ENCODE measurements around the gene STARD5. TPM values are rescaled to one million over a fixed set of nuclear protein-coding genes. Genes with fewer than 3 reads are reported as not detected.

Gene STARD5
- total RNA-seq, 1 experiment from 2014 or later: 2.3 TPM

GRCh38 chr15:81291916-81292522 lies 31.9 kb downstream of the STARD5 start:
- no peak for DNase-seq
- Histone ChIP-seq H3K4me1 (ENCODE audit: insufficient read depth, low read length) (peaks cover 5% of the 10 kb centered on the region; the same call in 1 of the 2 replicates), H2BK20ac (ENCODE audit: low read depth, low read length, poor library complexity, severe bottlenecking) (no peak overlapping the region), H3K18ac (ENCODE audit: insufficient read length, low read depth, low read length) (no peak overlapping the region), H2BK5ac (ENCODE audit: insufficient read length, low read length) (no peak overlapping the region), H3T11ph (ENCODE audit: low read length) (no peak overlapping the region), H2BK120ac (ENCODE audit: low read depth, low read length, poor library complexity, severe bottlenecking) (no peak overlapping the region), H2AK5ac (ENCODE audit: insufficient read length, low read length) (no peak overlapping the region), H2AFZ (ENCODE audit: low read length) (no peak overlapping the region), H2BK15ac (ENCODE audit: low read depth, low read length) (no peak overlapping the region), H3K4ac (ENCODE audit: low read depth, low read length) (no peak overlapping the region), H3K4me2 (ENCODE audit: insufficient read depth, insufficient read length, low read length) (no peak overlapping the region), H3K23me2 (ENCODE audit: insufficient read length, low read depth, low read length, poor library complexity, severe bottlenecking) (no peaks in the 10 kb centered on the region), H3K79me1 (ENCODE audit: insufficient read depth, low read depth, low read length, poor library complexity, severe bottlenecking) (no peaks in the 10 kb centered on the region), H4K20me1 (ENCODE audit: control insufficient read depth, insufficient read depth, insufficient read length) (no peaks in the 10 kb centered on the region), H3K79me2 (ENCODE audit: insufficient read depth, low read length) (no peaks in the 10 kb centered on the region), H2BK12ac (ENCODE audit: insufficient read length, low read depth, low read length) (no peak overlapping the region), H3K27me3 (ENCODE audit: insufficient read depth, low read length) (no peaks in the 10 kb centered on the region), H3K9me3 (ENCODE audit: control insufficient read depth, low read depth, low read length) (no peaks in the 10 kb centered on the region), H4K91ac (ENCODE audit: insufficient read length, low read depth, low read length) (no peak overlapping the region), H3K23ac (ENCODE audit: insufficient read length, low read depth, low read length) (no peak overlapping the region), H3K56ac (ENCODE audit: insufficient read length, low read depth, low read length) (no peak overlapping the region), H4K8ac (replicated peaks; ENCODE audit: insufficient read length, low read depth, low read length) (no peak overlapping the region), H4K5ac (ENCODE audit: insufficient read length, low read depth, low read length) (no peak overlapping the region), H3K14ac (ENCODE audit: insufficient read depth, low read length) (no peak overlapping the region), H3K27ac (ENCODE audit: insufficient read length, low read depth, low read length) (no peak overlapping the region), H3K9ac (ENCODE audit: extremely low read depth, insufficient read length, low read length) (no peak overlapping the region)
- Mint-ChIP-seq H3K27me3 (ENCODE audit: low read depth) (peaks cover 17% of the 10 kb centered on the region), H3K27ac (no peak overlapping the region), H3K36me3 (ENCODE audit: insufficient read depth in 1 of 3, low read depth in 3 of 3) (no peaks in the 10 kb centered on the region), H3K4me3 (no peak overlapping the region), H3K9me3 (no peaks in the 10 kb centered on the region), H3K4me1 (peaks cover 11 to 18% of the 10 kb centered on the region in 2 experiments)
- no CpG with 5 or more reads among the region's 5 CpGs for WGBS (ENCODE audit: extremely low coverage, insufficient read length, low lambda C conversion rate)
- TF ChIP-seq CTCF (conservative IDR thresholded peaks at IDR 0.05): no peak
